Liver (tissue), 9 donors: ENCODE data around the gene MYL6. TPM values are rescaled to one million over a fixed set of nuclear protein-coding genes. Genes with fewer than 3 reads are reported as not detected.

Experiments used
- DNase-seq: peaks from one replicate; pipeline ENCODE4 v3.0.0-alpha.2; 2017; ENCODE audit warnings: low spot score
- H3K27ac ChIP-seq, 2 donors: one replicate each; pipeline ENCODE4 v1.7.0; 2013; ENCODE audit warnings: inconsistent platforms in 2 of 2, low read length in 2 of 2, control low read depth in 1 of 2, low read depth in 1 of 2, mild to moderate bottlenecking in 1 of 2
- H3K27me3 ChIP-seq, 4 donors: one replicate each; pipeline versions ENCODE4 v1.6.1 to v1.7.0; 2013; ENCODE audit warnings: low read length in 3 of 4, inconsistent platforms in 1 of 4, mild to moderate bottlenecking in 1 of 4, moderate library complexity in 1 of 4; ENCODE audit not compliant: control insufficient read depth in 4 of 4, insufficient read depth in 4 of 4
- H3K36me3 ChIP-seq, 4 donors: one replicate each; pipeline versions ENCODE4 v1.6.1 to v1.7.0; 2013; ENCODE audit warnings: low read length in 3 of 4, mild to moderate bottlenecking in 3 of 4, low read depth in 1 of 4, moderate library complexity in 1 of 4; ENCODE audit not compliant: control insufficient read depth in 4 of 4, insufficient read depth in 3 of 4
- H3K4me1 ChIP-seq, 4 donors: one replicate each; pipeline versions ENCODE4 v1.6.1 to v1.7.0; 2013; ENCODE audit warnings: low read length in 3 of 4, mild to moderate bottlenecking in 3 of 4, moderate library complexity in 1 of 4; ENCODE audit not compliant: control insufficient read depth in 4 of 4, insufficient read depth in 4 of 4
- H3K4me3 ChIP-seq, 3 donors: one replicate each; pipeline versions ENCODE4 v1.6.1 to v1.7.0; 2013; ENCODE audit warnings: low read length in 3 of 3, control low read depth in 1 of 3, low read depth in 1 of 3, mild to moderate bottlenecking in 1 of 3
- H3K9ac ChIP-seq, 2 donors: one replicate each; pipeline ENCODE4 v1.7.0; 2013; ENCODE audit warnings: low read length in 2 of 2, mild to moderate bottlenecking in 2 of 2, moderate library complexity in 2 of 2, control low read depth in 1 of 2, low read depth in 1 of 2
- H3K9me3 ChIP-seq, 4 donors: one replicate each; pipeline versions ENCODE4 v1.6.1 to v1.7.0; 2013; ENCODE audit warnings: low read length in 3 of 4; ENCODE audit not compliant: control insufficient read depth in 4 of 4
- ATF3 ChIP-seq: IDR thresholded peaks from 2 replicates; pipeline ENCODE4 v1.6.1; 2016; ENCODE audit warnings: antibody characterized with exemption
- EGR1 ChIP-seq, 2 donors: IDR thresholded peaks; 2 replicates each; pipeline ENCODE4 v1.6.1; 2016 to 2018; ENCODE audit warnings: antibody characterized with exemption in 2 of 2, low read depth in 2 of 2
- FOXA1 ChIP-seq: IDR thresholded peaks from 2 replicates; pipeline ENCODE4 v1.6.1; 2016; ENCODE audit warnings: antibody characterized with exemption
- FOXA2 ChIP-seq: IDR thresholded peaks from 2 replicates; pipeline ENCODE4 v1.6.1; 2016; ENCODE audit warnings: antibody characterized with exemption
- GABPA ChIP-seq, 2 donors: IDR thresholded peaks in 1 of 2; conservative IDR thresholded peaks in 1 of 2; 2 replicates each; pipeline ENCODE4 v1.6.1; 2016; ENCODE audit warnings: antibody characterized with exemption in 2 of 2, mild to moderate bottlenecking in 1 of 2, moderate library complexity in 1 of 2
- HNF4A ChIP-seq, 2 donors: conservative IDR thresholded peaks; 2 replicates each; pipeline ENCODE4 v1.6.1; 2016; ENCODE audit warnings: antibody characterized with exemption in 2 of 2, mild to moderate bottlenecking in 2 of 2
- HNF4G ChIP-seq: IDR thresholded peaks from 2 replicates; pipeline ENCODE4 v1.6.1; 2016; ENCODE audit warnings: antibody characterized with exemption
- JUND ChIP-seq, 2 donors: IDR thresholded peaks; 2 replicates each; pipeline ENCODE4 v1.6.1; 2016; ENCODE audit warnings: antibody characterized with exemption in 2 of 2
- RAD21 ChIP-seq, 2 donors: IDR thresholded peaks; 2 replicates each; pipeline ENCODE4 v1.6.1; 2016; ENCODE audit warnings: antibody characterized with exemption in 2 of 2, mild to moderate bottlenecking in 2 of 2
- RXRA ChIP-seq, 2 donors: IDR thresholded peaks; 2 replicates each; pipeline ENCODE4 v1.6.1; 2017 to 2018; ENCODE audit warnings: antibody characterized with exemption in 2 of 2, mild to moderate bottlenecking in 1 of 2
- SP1 ChIP-seq: IDR thresholded peaks from 2 replicates; pipeline ENCODE4 v1.6.1; 2018; ENCODE audit warnings: antibody characterized with exemption, mild to moderate bottlenecking
- TAF1 ChIP-seq: conservative IDR thresholded peaks from 2 replicates; pipeline ENCODE4 v1.6.1; 2016; ENCODE audit warnings: antibody characterized with exemption, mild to moderate bottlenecking
- YY1 ChIP-seq: IDR thresholded peaks from 2 replicates; pipeline ENCODE4 v1.6.1; 2016; ENCODE audit warnings: antibody characterized with exemption, mild to moderate bottlenecking
- WGBS: extraction: QIAGEN DNeasy Blood & Tissue Kit; methylation state at CpG from one replicate; pipeline ENCODE4 v1.1.7; 2013; 5-methylcytosine and 5-hydroxymethylcytosine counted together
- polyA plus RNA-seq, 2 donors: library from polyadenylated mRNA; stranded (reverse) in 1 of 2; unstranded in 1 of 2; fragments of 200-250 nt in 1 of 2; fragments of >200 nt in 1 of 2; fragmentation: Nextera tagmentation in 1 of 2; extraction: Ambion mirVana in 1 of 2; gene quantifications; one replicate each; pipeline versions ENCODE4 v1.2.1 to v1.2.3, GENCODE V29; 2013 to 2015
- total RNA-seq, 2 donors: library from RNA; depleted of rRNA; stranded (reverse); fragments of >200 nt; gene quantifications; one replicate each; pipeline ENCODE4 v1.2.3, GENCODE V29; 2014
- TF ChIP-seq, protein P1 (sequence below): IDR thresholded peaks from 2 replicates; pipeline ENCODE4 v1.6.1; 2016; ENCODE audit warnings: antibody characterized with exemption
- TF ChIP-seq, protein P2 (sequence below): IDR thresholded peaks from 2 replicates; pipeline ENCODE4 v1.6.1; 2016; ENCODE audit warnings: antibody characterized with exemption
- TF ChIP-seq, protein P3 (sequence below): IDR thresholded peaks from 2 replicates; pipeline ENCODE4 v1.6.1; 2016; ENCODE audit warnings: antibody characterized with exemption, mild to moderate bottlenecking
- TF ChIP-seq, protein P4 (sequence below): fragments of 150-350 bp; IDR thresholded peaks from 2 replicates; pipeline ENCODE4 v1.5.1; 2017; ENCODE audit warnings: improper control_type of control experiment, low read depth, low read length; ENCODE audit not compliant: missing input control
- donor health status: healthy.
- donor health status: healthy.
- donor health status: healthy.
- donor health status: healthy.
- donor health status: healthy.

MYL6 gene
- total and polyA plus RNA-seq, 4 donors = 298 to 975 (median 624) TPM

GRCh38 chr12:56164345-56164729 lies 6.2 kb downstream of the MYL6 start:
- no peaks in the 10 kb centered on the region for H3K9me3 ChIP-seq
- TF ChIP-seq RAD21 (IDR thresholded peaks at IDR 0.05) = no peak
- TF ChIP-seq RXRA (IDR thresholded peaks at IDR 0.05) = no peak
- no peak for TF ChIP-seq JUND (IDR thresholded peaks at IDR 0.05)
- no peak for TF ChIP-seq TAF1
- TF ChIP-seq, protein P1, sequence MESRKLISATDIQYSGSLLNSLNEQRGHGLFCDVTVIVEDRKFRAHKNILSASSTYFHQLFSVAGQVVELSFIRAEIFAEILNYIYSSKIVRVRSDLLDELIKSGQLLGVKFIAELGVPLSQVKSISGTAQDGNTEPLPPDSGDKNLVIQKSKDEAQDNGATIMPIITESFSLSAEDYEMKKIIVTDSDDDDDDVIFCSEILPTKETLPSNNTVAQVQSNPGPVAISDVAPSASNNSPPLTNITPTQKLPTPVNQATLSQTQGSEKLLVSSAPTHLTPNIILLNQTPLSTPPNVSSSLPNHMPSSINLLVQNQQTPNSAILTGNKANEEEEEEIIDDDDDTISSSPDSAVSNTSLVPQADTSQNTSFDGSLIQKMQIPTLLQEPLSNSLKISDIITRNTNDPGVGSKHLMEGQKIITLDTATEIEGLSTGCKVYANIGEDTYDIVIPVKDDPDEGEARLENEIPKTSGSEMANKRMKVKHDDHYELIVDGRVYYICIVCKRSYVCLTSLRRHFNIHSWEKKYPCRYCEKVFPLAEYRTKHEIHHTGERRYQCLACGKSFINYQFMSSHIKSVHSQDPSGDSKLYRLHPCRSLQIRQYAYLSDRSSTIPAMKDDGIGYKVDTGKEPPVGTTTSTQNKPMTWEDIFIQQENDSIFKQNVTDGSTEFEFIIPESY = no peak
- TF ChIP-seq ATF3 = no peak
- TF ChIP-seq HNF4A (conservative IDR thresholded peaks at IDR 0.05) = no peak
- TF ChIP-seq, protein P2, sequence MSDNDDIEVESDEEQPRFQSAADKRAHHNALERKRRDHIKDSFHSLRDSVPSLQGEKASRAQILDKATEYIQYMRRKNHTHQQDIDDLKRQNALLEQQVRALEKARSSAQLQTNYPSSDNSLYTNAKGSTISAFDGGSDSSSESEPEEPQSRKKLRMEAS = no peak
- TF ChIP-seq FOXA1 = no peak
- no peak for TF ChIP-seq FOXA2
- no peak for TF ChIP-seq SP1
- no peak overlapping the region for H3K27ac ChIP-seq
- peaks cover 0 to 21% (median 20%) of the 10 kb centered on the region in 4 donors for H3K4me1 ChIP-seq
- peaks cover 28 to 72% (median 62%) of the 10 kb centered on the region in 4 donors for H3K36me3 ChIP-seq
- no peak for DNase-seq
- no peaks in the 10 kb centered on the region for H3K27me3 ChIP-seq
- H3K4me3 ChIP-seq = no peak overlapping the region
- 95% methylated on average over 17 of the region's 17 CpGs for WGBS
- no peak overlapping the region for H3K9ac ChIP-seq

DNA sequence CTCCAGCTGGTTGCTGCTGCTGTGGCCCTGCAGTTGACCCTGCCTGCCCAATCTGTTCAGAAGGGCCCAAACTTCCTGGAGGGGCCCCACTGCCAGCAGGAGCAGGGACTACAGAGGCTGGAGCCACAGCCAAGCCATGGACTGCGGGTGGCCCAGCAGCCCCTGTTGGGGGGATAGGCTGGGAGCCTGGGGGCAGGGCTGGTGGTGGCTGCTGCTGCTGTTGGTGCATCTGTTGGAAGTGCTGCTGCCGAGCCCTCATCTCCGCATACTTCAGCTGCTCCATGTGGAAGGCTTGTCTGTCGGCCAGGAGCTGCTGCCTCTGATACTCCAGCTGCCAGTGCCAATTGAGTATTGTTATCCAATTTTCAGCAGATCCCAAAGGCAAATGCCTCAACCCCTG lies 7.2 kb downstream of the MYL6 start:
- TF ChIP-seq FOXA2 (no peak), YY1 (no peak), RAD21 (IDR thresholded peaks at IDR 0.05) (no peak)
- H3K9ac ChIP-seq = no peak overlapping the region
- H3K27ac ChIP-seq = no peak overlapping the region
- H3K36me3 ChIP-seq = peaks cover 29 to 76% (median 64%) of the 10 kb centered on the region in 4 donors
- H3K4me1 ChIP-seq = peaks cover 0 to 11% (median 10%) of the 10 kb centered on the region in 4 donors
- no peaks in the 10 kb centered on the region for H3K9me3 ChIP-seq
- DNase-seq = no peak
- 92% methylated on average over 4 of the region's 4 CpGs for WGBS
- H3K27me3 ChIP-seq = no peaks in the 10 kb centered on the region
- H3K4me3 ChIP-seq = no peak overlapping the region

DNA sequence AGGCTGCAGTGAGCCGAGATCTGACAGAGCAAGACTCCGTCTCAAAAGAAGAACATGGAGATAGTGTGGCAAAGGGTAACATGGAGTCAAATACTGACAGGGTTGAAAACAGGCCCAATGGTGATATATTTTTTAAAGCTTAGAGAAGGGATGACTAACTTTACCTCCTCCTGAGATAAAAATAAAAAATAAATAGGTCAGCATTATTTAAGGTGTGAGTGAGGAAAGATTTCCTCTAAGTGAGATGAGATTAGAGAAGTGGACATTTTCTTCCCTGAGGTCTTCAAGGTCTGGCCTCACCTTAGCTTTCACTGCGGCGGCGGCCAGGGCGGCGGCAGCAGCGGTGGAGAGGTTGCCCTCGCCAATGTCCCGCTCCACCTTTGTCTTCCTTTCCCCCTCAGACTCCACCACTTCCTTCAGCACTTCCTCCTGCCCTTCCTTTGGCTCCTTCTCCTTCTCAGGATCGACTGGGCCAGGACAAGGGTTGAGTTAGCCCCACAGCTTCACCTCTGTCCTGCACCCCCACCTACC lies 11.1 kb downstream of the MYL6 start:
- no peaks in the 10 kb centered on the region for H3K4me1 ChIP-seq
- 87% methylated on average over 11 of the region's 11 CpGs for WGBS
- H3K9me3 ChIP-seq = no peaks in the 10 kb centered on the region
- DNase-seq = no peak
- no peak overlapping the region for H3K27ac ChIP-seq
- no peaks in the 10 kb centered on the region for H3K27me3 ChIP-seq
- no peak overlapping the region for H3K9ac ChIP-seq
- H3K36me3 ChIP-seq = peaks cover 16 to 77% (median 60%) of the 10 kb centered on the region in 4 donors
- H3K4me3 ChIP-seq = no peak overlapping the region
- TF ChIP-seq GABPA (IDR thresholded peaks at IDR 0.05 in 1 of 2, conservative IDR thresholded peaks at IDR 0.05 in 1 of 2) (no peak), HNF4A (conservative IDR thresholded peaks at IDR 0.05) (no peak), SP1 (no peak), HNF4G (no peak), JUND (IDR thresholded peaks at IDR 0.05) (no peak), RXRA (IDR thresholded peaks at IDR 0.05) (no peak), YY1 (no peak), FOXA1 (no peak), EGR1 (IDR thresholded peaks at IDR 0.05; ENCODE audit: low read depth in 2 of 2) (no peak), TAF1 (no peak)
- TF ChIP-seq, protein P3, sequence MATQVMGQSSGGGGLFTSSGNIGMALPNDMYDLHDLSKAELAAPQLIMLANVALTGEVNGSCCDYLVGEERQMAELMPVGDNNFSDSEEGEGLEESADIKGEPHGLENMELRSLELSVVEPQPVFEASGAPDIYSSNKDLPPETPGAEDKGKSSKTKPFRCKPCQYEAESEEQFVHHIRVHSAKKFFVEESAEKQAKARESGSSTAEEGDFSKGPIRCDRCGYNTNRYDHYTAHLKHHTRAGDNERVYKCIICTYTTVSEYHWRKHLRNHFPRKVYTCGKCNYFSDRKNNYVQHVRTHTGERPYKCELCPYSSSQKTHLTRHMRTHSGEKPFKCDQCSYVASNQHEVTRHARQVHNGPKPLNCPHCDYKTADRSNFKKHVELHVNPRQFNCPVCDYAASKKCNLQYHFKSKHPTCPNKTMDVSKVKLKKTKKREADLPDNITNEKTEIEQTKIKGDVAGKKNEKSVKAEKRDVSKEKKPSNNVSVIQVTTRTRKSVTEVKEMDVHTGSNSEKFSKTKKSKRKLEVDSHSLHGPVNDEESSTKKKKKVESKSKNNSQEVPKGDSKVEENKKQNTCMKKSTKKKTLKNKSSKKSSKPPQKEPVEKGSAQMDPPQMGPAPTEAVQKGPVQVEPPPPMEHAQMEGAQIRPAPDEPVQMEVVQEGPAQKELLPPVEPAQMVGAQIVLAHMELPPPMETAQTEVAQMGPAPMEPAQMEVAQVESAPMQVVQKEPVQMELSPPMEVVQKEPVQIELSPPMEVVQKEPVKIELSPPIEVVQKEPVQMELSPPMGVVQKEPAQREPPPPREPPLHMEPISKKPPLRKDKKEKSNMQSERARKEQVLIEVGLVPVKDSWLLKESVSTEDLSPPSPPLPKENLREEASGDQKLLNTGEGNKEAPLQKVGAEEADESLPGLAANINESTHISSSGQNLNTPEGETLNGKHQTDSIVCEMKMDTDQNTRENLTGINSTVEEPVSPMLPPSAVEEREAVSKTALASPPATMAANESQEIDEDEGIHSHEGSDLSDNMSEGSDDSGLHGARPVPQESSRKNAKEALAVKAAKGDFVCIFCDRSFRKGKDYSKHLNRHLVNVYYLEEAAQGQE = no peak
- TF ChIP-seq, protein P1 = no peak
- TF ChIP-seq, protein P2 = no peak
- TF ChIP-seq, protein P4, sequence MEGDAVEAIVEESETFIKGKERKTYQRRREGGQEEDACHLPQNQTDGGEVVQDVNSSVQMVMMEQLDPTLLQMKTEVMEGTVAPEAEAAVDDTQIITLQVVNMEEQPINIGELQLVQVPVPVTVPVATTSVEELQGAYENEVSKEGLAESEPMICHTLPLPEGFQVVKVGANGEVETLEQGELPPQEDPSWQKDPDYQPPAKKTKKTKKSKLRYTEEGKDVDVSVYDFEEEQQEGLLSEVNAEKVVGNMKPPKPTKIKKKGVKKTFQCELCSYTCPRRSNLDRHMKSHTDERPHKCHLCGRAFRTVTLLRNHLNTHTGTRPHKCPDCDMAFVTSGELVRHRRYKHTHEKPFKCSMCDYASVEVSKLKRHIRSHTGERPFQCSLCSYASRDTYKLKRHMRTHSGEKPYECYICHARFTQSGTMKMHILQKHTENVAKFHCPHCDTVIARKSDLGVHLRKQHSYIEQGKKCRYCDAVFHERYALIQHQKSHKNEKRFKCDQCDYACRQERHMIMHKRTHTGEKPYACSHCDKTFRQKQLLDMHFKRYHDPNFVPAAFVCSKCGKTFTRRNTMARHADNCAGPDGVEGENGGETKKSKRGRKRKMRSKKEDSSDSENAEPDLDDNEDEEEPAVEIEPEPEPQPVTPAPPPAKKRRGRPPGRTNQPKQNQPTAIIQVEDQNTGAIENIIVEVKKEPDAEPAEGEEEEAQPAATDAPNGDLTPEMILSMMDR = no peak
